SK-N-SH (cell line): ENCODE results near the gene MAP4.

ENCODE experiments used
- EZH2phosphoT487 ChIP-seq: fragments of 200-600 bp; sonication (generic); IDR thresholded peaks from 2 replicates; pipeline ENCODE4 v1.6.1; 2017; ENCODE audit warnings: low read depth, mixed run types, mild to moderate bottlenecking, antibody characterized with exemption, moderate library complexity, borderline replicate concordance
- GATA2 ChIP-seq: sonication (generic); formaldehyde crosslinking; IDR thresholded peaks from 2 replicates; pipeline ENCODE4 v1.5.0; 2020; ENCODE audit warnings: mild to moderate bottlenecking, missing genetic modification reagents
- RAD21 ChIP-seq: IDR thresholded peaks from 2 replicates; pipeline ENCODE4 v1.6.1; 2012; ENCODE audit warnings: mild to moderate bottlenecking, low read length
- SMC3 ChIP-seq: IDR thresholded peaks from 2 replicates; pipeline ENCODE4 v1.6.1; 2012; ENCODE audit warnings: low read depth, low read length, improper control_type of control experiment
- TAF1 ChIP-seq: IDR thresholded peaks from 2 replicates; pipeline ENCODE4 v1.6.1; 2012; ENCODE audit warnings: low read depth, mild to moderate bottlenecking, low read length, moderate library complexity, borderline replicate concordance
- TEAD4 ChIP-seq: IDR thresholded peaks from 2 replicates; pipeline ENCODE4 v1.4.0; 2012; ENCODE audit warnings: mild to moderate bottlenecking, borderline replicate concordance; ENCODE audit not compliant: insufficient read depth
- YY1 ChIP-seq: IDR thresholded peaks from 2 replicates; pipeline ENCODE4 v1.4.0; 2012; ENCODE audit warnings: low read depth, mild to moderate bottlenecking
- TF ChIP-seq, protein P1 (sequence below): fragments of 200-600 bp; sonication (generic); IDR thresholded peaks from 2 replicates; pipeline ENCODE4 v1.6.1; 2017; ENCODE audit warnings: antibody characterized with exemption, mild to moderate bottlenecking, moderate library complexity
- TF ChIP-seq, protein P2 (sequence below): IDR thresholded peaks from 2 replicates; pipeline ENCODE4 v1.6.1; 2012; ENCODE audit warnings: mild to moderate bottlenecking, low read depth, low read length, moderate library complexity
- TF ChIP-seq, protein P3 (sequence below): IDR thresholded peaks from 2 replicates; pipeline ENCODE4 v1.4.0; 2012; ENCODE audit warnings: low read depth

DNA sequence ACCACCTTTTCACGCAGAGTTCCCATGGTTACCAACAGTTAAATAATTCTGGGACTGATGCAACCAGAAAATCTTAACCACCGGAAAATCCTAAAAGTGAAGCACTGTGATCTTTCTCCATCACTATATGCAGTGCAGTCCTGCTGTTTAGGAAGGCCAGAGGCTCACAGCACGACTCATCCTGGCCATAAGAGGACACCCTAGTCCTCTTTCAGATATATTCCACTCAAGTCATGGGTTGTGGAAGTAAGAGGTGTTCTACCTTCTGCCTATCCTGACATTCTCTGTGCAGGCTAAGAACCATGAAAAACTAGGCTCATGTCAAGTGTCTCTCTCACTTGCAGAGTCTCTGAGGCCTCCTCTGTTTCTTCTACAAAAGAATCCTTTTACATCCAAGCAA, 146.1 kb downstream of the MAP4 start:
- TF ChIP-seq SMC3 (no peak), GATA2 (no peak), EZH2phosphoT487 (no peak), TEAD4 (no peak), YY1 (no peak), RAD21 (no peak), TAF1 (no peak)
- TF ChIP-seq, protein P1, sequence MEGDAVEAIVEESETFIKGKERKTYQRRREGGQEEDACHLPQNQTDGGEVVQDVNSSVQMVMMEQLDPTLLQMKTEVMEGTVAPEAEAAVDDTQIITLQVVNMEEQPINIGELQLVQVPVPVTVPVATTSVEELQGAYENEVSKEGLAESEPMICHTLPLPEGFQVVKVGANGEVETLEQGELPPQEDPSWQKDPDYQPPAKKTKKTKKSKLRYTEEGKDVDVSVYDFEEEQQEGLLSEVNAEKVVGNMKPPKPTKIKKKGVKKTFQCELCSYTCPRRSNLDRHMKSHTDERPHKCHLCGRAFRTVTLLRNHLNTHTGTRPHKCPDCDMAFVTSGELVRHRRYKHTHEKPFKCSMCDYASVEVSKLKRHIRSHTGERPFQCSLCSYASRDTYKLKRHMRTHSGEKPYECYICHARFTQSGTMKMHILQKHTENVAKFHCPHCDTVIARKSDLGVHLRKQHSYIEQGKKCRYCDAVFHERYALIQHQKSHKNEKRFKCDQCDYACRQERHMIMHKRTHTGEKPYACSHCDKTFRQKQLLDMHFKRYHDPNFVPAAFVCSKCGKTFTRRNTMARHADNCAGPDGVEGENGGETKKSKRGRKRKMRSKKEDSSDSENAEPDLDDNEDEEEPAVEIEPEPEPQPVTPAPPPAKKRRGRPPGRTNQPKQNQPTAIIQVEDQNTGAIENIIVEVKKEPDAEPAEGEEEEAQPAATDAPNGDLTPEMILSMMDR = no peak
- TF ChIP-seq, protein P2, sequence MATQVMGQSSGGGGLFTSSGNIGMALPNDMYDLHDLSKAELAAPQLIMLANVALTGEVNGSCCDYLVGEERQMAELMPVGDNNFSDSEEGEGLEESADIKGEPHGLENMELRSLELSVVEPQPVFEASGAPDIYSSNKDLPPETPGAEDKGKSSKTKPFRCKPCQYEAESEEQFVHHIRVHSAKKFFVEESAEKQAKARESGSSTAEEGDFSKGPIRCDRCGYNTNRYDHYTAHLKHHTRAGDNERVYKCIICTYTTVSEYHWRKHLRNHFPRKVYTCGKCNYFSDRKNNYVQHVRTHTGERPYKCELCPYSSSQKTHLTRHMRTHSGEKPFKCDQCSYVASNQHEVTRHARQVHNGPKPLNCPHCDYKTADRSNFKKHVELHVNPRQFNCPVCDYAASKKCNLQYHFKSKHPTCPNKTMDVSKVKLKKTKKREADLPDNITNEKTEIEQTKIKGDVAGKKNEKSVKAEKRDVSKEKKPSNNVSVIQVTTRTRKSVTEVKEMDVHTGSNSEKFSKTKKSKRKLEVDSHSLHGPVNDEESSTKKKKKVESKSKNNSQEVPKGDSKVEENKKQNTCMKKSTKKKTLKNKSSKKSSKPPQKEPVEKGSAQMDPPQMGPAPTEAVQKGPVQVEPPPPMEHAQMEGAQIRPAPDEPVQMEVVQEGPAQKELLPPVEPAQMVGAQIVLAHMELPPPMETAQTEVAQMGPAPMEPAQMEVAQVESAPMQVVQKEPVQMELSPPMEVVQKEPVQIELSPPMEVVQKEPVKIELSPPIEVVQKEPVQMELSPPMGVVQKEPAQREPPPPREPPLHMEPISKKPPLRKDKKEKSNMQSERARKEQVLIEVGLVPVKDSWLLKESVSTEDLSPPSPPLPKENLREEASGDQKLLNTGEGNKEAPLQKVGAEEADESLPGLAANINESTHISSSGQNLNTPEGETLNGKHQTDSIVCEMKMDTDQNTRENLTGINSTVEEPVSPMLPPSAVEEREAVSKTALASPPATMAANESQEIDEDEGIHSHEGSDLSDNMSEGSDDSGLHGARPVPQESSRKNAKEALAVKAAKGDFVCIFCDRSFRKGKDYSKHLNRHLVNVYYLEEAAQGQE = no peak
- TF ChIP-seq, protein P3, sequence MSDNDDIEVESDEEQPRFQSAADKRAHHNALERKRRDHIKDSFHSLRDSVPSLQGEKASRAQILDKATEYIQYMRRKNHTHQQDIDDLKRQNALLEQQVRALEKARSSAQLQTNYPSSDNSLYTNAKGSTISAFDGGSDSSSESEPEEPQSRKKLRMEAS = no peak
